GM12878 (cell line): ENCODE measurements around the gene ARHGEF26. TPM values are rescaled to one million over a fixed set of nuclear protein-coding genes. Genes with fewer than 3 reads are reported as not detected.

Experiments used
- ATAC-seq: fragments of 200-7000 bp; cut with Tn5 transposase; 3 replicates; pipeline ENCODE4 v1.9.1; 2020; ENCODE audit warnings: mild to moderate bottlenecking, moderate library complexity
- BruUV-seq: library from RNA; stranded (reverse); fragments of 400-500 nt; replicated peaks from 2 replicates; lab custom pipeline; 2021; lab: Mats Ljungman, UMichigan
- CTCF ChIA-PET: fragments of 300-600 bp; sonication (Branson Sonifier 250); formaldehyde crosslinking; extraction: SDS; loops from one replicate; lab custom pipeline; 2021; ENCODE audit warnings: inconsistent platforms; lab: Yijun Ruan, JAX
- POLR2A ChIA-PET: fragments of 350-600 bp; formaldehyde crosslinking; extraction: SDS; loops from one replicate; lab custom pipeline; 2021; ENCODE audit warnings: inconsistent platforms; lab: Charles Lee
- RAD21 ChIA-PET: fragments of 300-600 bp; sonication (Branson Sonifier 250); formaldehyde crosslinking; loops from one replicate; lab custom pipeline; 2023; ENCODE audit warnings: antibody characterized with exemption; ENCODE audit not compliant: unreplicated experiment; lab: Charles Lee
- SMC1A ChIA-PET: fragments of 300-600 bp; sonication (Branson Sonifier 250); formaldehyde crosslinking; loops from one replicate; lab custom pipeline; 2023; ENCODE audit not compliant: unreplicated experiment, uncharacterized antibody; lab: Charles Lee
- DNase-seq: peaks from one replicate; pipeline ENCODE4 v3.0.0-alpha.2; 2011; ENCODE audit warnings: low read depth, low spot score
- FAIRE-seq: peaks from 3 replicates; lab custom pipeline; 2011; peaks lifted over from hg19 to GRCh38; lab: Jason Lieb, UNC
- H2AFZ ChIP-seq: 2 replicates; pipeline ENCODE4 v1.6.0; 2011; ENCODE audit warnings: low read depth, low read length, control low read depth; ENCODE audit not compliant: control insufficient read depth
- H3K27ac ChIP-seq: 2 replicates; pipeline ENCODE4 v1.5.1; 2011; ENCODE audit warnings: control low read depth; ENCODE audit not compliant: control insufficient read depth, insufficient read depth
- H3K27me3 ChIP-seq, 2 experiments: replicated peaks in 1 of 2; 2 replicates each; pipeline versions ENCODE4 v1.6.0 to v1.6.1; 2011; ENCODE audit warnings: low read length in 1 of 2; ENCODE audit not compliant: control insufficient read depth in 2 of 2, insufficient read depth in 2 of 2
- H3K36me3 ChIP-seq, 2 experiments: 2 replicates each; pipeline ENCODE4 v1.5.1; 2011; ENCODE audit warnings: low read length in 1 of 2; ENCODE audit not compliant: control insufficient read depth in 2 of 2, insufficient read depth in 2 of 2
- H3K4me1 ChIP-seq: 2 replicates; pipeline ENCODE4 v1.6.1; 2011; ENCODE audit warnings: mild to moderate bottlenecking, low read length, moderate library complexity, mixed read lengths; ENCODE audit not compliant: control insufficient read depth, insufficient read depth
- H3K4me2 ChIP-seq: 2 replicates; pipeline ENCODE4 v1.6.0; 2011; ENCODE audit warnings: control low read depth; ENCODE audit not compliant: control insufficient read depth, insufficient read depth
- H3K4me3 ChIP-seq: fragments of 200-600 bp; sonication (generic); 2 replicates; pipeline ENCODE4 v1.5.1; 2016
- H3K79me2 ChIP-seq: 2 replicates; pipeline ENCODE4 v1.6.0; 2011; ENCODE audit warnings: low read length; ENCODE audit not compliant: control insufficient read depth, insufficient read depth
- H3K9ac ChIP-seq: 2 replicates; pipeline ENCODE4 v1.8.0; 2011; ENCODE audit warnings: low read length, control low read depth, mixed read lengths; ENCODE audit not compliant: control insufficient read depth, insufficient read depth
- H3K9me3 ChIP-seq: replicated peaks from 3 replicates; pipeline ENCODE4 v1.5.1; 2011; ENCODE audit warnings: mild to moderate bottlenecking, low read length; ENCODE audit not compliant: control insufficient read depth, insufficient read depth
- H4K20me1 ChIP-seq: 2 replicates; pipeline ENCODE4 v1.6.0; 2011; ENCODE audit not compliant: control insufficient read depth, insufficient read depth
- BHLHE40 ChIP-seq, 2 experiments: fragments of 450-650 bp in 1 of 2; IDR thresholded peaks; 2 replicates each; pipeline ENCODE4 v1.6.1; 2011 to 2017; ENCODE audit warnings: low read depth in 2 of 2, borderline replicate concordance in 1 of 2, improper control_type of control experiment in 1 of 2, low read length in 1 of 2, mild to moderate bottlenecking in 1 of 2
- BMI1 ChIP-seq: fragments of 450-650 bp; IDR thresholded peaks from 2 replicates; pipeline ENCODE4 v1.6.1; 2016; ENCODE audit warnings: mild to moderate bottlenecking, moderate library complexity, borderline replicate concordance
- CEBPB ChIP-seq, 2 experiments: fragments of 150-350 bp in 1 of 2; IDR thresholded peaks; 2 replicates each; pipeline ENCODE4 v1.6.1; 2012 to 2014; ENCODE audit warnings: low read depth in 2 of 2, low read length in 2 of 2, borderline replicate concordance in 1 of 2, inconsistent platforms in 1 of 2
- CHD2 ChIP-seq: IDR thresholded peaks from 2 replicates; pipeline ENCODE4 v1.6.1; 2011; ENCODE audit warnings: low read depth, low read length, improper control_type of control experiment, borderline replicate concordance
- CREM ChIP-seq: IDR thresholded peaks from 2 replicates; pipeline ENCODE4 v1.6.1; 2014; ENCODE audit warnings: antibody characterized with exemption, low read depth
- ESRRA ChIP-seq: IDR thresholded peaks from 2 replicates; pipeline ENCODE4 v1.6.1; 2012; ENCODE audit warnings: mild to moderate bottlenecking, low read length, improper control_type of control experiment
- JUND ChIP-seq: IDR thresholded peaks from 2 replicates; pipeline ENCODE4 v1.6.1; 2012; ENCODE audit warnings: low read depth, mild to moderate bottlenecking, low read length, improper control_type of control experiment, moderate library complexity
- MYB ChIP-seq: fragments of 150-350 bp; IDR thresholded peaks from 2 replicates; pipeline ENCODE4 v1.6.1; 2014; ENCODE audit warnings: mild to moderate bottlenecking, low read depth, low read length, borderline replicate concordance
- RUNX3 ChIP-seq: IDR thresholded peaks from 2 replicates; pipeline ENCODE4 v1.6.1; 2012; ENCODE audit warnings: low read length, inconsistent platforms
- TBL1XR1 ChIP-seq: IDR thresholded peaks from 2 replicates; pipeline ENCODE4 v1.6.1; 2012; ENCODE audit warnings: low read depth, low read length, improper control_type of control experiment
- TCF7 ChIP-seq: IDR thresholded peaks from 2 replicates; pipeline ENCODE4 v1.6.1; 2014; ENCODE audit warnings: antibody characterized with exemption, borderline replicate concordance
- YY1 ChIP-seq: IDR thresholded peaks from 2 replicates; pipeline ENCODE4 v1.6.1; 2011; ENCODE audit warnings: low read depth, mild to moderate bottlenecking, low read length
- WGBS: methylation state at CpG from one replicate; pipeline ENCODE4 v1.1.6; 2016; ENCODE audit warnings: low lambda C conversion rate; ENCODE audit not compliant: insufficient replicate concordance, insufficient coverage; ENCODE audit errors: missing lambda C conversion rate; 5-methylcytosine and 5-hydroxymethylcytosine counted together
- in situ Hi-C: fragments of 300-500 bp; cut with MboI; formaldehyde crosslinking; loops from 9 replicates; pipeline ENCODE4 v1.14.3; 2018; ENCODE audit warnings: mixed read lengths
- intact Hi-C: fragments of 100-400 bp; cut with micrococcal nuclease; formaldehyde crosslinking; loops from one replicate; pipeline ENCODE4 v1.14.2; 2022; ENCODE audit not compliant: unreplicated experiment
- polyA plus RNA-seq, 11 experiments: library from polyadenylated mRNA; depleted of rRNA in 4 of 11; unstranded in 6 of 11; stranded (reverse) in 5 of 11; fragments of >200 nt; fragmentation: Nextera tagmentation in 4 of 11; fragmentation: Illumina TruSeq in 1 of 11; extraction: Ambion mirVana in 4 of 11; extraction: Trizol in 1 of 11; gene quantifications; 1 replicate in 1 of 11; 2 replicates in 10 of 11; pipeline versions ENCODE4 v1.2.1 to v1.2.3, GENCODE V29; 2011 to 2016; ENCODE audit warnings: inconsistent platforms in 2 of 11, missing spikeins in 2 of 11, low read depth in 1 of 11
- total RNA-seq, 4 experiments: library from RNA; depleted of rRNA in 3 of 4; stranded (reverse); fragments of >200 nt in 3 of 4; fragmentation: Illumina TruSeq in 1 of 4; extraction: Trizol in 1 of 4; gene quantifications; 2 replicates each; pipeline versions ENCODE4 v1.2.1 to v1.2.3, GENCODE V29; 2013 to 2021
- TF ChIP-seq, protein P1 (sequence below): fragments of 450-650 bp; IDR thresholded peaks from 2 replicates; pipeline ENCODE4 v1.6.1; 2014; ENCODE audit warnings: mild to moderate bottlenecking
- TF ChIP-seq, protein P2 (sequence below): fragments of 450-650 bp; formaldehyde crosslinking; IDR thresholded peaks from 2 replicates; pipeline ENCODE4 v1.4.0; 2020; ENCODE audit warnings: mild to moderate bottlenecking, moderate library complexity

ARHGEF26 gene
- total and polyA plus RNA-seq, 10 of the 15 experiments (the other 5 are each of a cell fraction or from before 2014, with no cell fraction given): 0.02 to 0.47 (median 0.05) TPM; not detected in 1

DNA sequence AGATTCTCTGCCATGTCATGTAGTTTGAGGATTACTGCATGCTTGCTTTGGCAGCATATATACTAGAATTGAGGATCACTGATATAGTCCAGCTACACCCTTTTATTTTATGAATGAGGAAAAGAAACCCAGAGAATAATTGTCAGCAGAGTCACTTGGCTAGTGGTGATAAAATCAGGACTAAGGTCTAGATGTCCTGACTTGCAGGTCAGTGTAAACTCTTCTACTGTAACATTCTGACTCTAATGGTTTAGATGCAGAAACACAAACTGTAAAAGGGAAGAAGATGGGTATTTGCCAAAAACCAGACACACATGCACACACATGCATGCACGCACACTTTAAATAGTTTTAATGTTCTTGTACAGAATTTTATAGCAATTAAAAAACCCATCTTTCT, 97.5 kb downstream of the ARHGEF26 start:
- ChIA-PET POLR2A (no interaction called here), SMC1A (no interaction called here), RAD21 (no interaction called here), CTCF (no interaction called here)
- TF ChIP-seq, protein P1, sequence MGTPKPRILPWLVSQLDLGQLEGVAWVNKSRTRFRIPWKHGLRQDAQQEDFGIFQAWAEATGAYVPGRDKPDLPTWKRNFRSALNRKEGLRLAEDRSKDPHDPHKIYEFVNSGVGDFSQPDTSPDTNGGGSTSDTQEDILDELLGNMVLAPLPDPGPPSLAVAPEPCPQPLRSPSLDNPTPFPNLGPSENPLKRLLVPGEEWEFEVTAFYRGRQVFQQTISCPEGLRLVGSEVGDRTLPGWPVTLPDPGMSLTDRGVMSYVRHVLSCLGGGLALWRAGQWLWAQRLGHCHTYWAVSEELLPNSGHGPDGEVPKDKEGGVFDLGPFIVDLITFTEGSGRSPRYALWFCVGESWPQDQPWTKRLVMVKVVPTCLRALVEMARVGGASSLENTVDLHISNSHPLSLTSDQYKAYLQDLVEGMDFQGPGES: no peak
- no peak for TF ChIP-seq YY1
- no peak for TF ChIP-seq CHD2
- no peak for TF ChIP-seq CREM
- TF ChIP-seq BMI1: no peak
- TF ChIP-seq CEBPB (IDR thresholded peaks at IDR 0.05; ENCODE audit: borderline replicate concordance in 1 of 2, low read depth in 2 of 2, low read length in 2 of 2): no peak
- TF ChIP-seq BHLHE40 (IDR thresholded peaks at IDR 0.05; ENCODE audit: borderline replicate concordance in 1 of 2, low read depth in 2 of 2, low read length in 1 of 2): no peak
- TF ChIP-seq MYB: no peak
- TF ChIP-seq TCF7: no peak
- TF ChIP-seq, protein P2, sequence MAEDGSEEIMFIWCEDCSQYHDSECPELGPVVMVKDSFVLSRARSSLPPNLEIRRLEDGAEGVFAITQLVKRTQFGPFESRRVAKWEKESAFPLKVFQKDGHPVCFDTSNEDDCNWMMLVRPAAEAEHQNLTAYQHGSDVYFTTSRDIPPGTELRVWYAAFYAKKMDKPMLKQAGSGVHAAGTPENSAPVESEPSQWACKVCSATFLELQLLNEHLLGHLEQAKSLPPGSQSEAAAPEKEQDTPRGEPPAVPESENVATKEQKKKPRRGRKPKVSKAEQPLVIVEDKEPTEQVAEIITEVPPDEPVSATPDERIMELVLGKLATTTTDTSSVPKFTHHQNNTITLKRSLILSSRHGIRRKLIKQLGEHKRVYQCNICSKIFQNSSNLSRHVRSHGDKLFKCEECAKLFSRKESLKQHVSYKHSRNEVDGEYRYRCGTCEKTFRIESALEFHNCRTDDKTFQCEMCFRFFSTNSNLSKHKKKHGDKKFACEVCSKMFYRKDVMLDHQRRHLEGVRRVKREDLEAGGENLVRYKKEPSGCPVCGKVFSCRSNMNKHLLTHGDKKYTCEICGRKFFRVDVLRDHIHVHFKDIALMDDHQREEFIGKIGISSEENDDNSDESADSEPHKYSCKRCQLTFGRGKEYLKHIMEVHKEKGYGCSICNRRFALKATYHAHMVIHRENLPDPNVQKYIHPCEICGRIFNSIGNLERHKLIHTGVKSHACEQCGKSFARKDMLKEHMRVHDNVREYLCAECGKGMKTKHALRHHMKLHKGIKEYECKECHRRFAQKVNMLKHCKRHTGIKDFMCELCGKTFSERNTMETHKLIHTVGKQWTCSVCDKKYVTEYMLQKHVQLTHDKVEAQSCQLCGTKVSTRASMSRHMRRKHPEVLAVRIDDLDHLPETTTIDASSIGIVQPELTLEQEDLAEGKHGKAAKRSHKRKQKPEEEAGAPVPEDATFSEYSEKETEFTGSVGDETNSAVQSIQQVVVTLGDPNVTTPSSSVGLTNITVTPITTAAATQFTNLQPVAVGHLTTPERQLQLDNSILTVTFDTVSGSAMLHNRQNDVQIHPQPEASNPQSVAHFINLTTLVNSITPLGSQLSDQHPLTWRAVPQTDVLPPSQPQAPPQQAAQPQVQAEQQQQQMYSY (CRISPR knock-in tag): no peak
- TF ChIP-seq ESRRA: no peak
- TF ChIP-seq TBL1XR1: no peak
- TF ChIP-seq RUNX3: no peak
- TF ChIP-seq JUND: no peak
- Histone ChIP-seq H2AFZ (no peak overlapping the region), H3K4me2 (no peak overlapping the region), H3K4me1 (no peaks in the 10 kb centered on the region), H3K4me3 (no peak overlapping the region), H3K9me3 (no peaks in the 10 kb centered on the region), H3K27ac (no peak overlapping the region), H3K9ac (no peak overlapping the region), H4K20me1 (no peaks in the 10 kb centered on the region), H3K27me3 (no peaks in the 10 kb centered on the region), H3K36me3 (no peaks in the 10 kb centered on the region), H3K79me2 (no peaks in the 10 kb centered on the region)
- FAIRE-seq (no peak), ATAC-seq (no peak), DNase-seq (no peak)
- 33% methylated on average over 1 of the region's 1 CpG for WGBS
- intact Hi-C loops (no loop called here), in situ Hi-C loops (no loop called here)
- no TSS peak for BruUV-seq
